HG02798 (cell line): ENCODE results near the gene CXCR2.
"Not testable (repeated sequence)": the region's sequence is repeated elsewhere in the genome, so short reads cannot be mapped to it uniquely, and the experiment has no call there.

Experiments
- ATAC-seq: cut with Tn5 transposase; IDR thresholded peaks from one replicate; pipeline ENCODE4 v1.9.1; 2021; ENCODE audit warnings: mild to moderate bottlenecking; ENCODE audit not compliant: unreplicated experiment, poor library complexity

CXCR2 gene

GRCh38 chr2:218125626-218126080 is at the start of gene CXCR2:
TSS of gene CXCR2 (plus strand) at chr2:218126028. CDS start at chr2:218134802, 8,774 bp downstream.
- ATAC-seq = no peak

- ATAC-seq = no peak
These were observed 48.2 kb upstream of the CXCR2 start for GRCh38 chr2:218077464-218078216.

- no peak for ATAC-seq
These were observed 45.6 kb upstream of the CXCR2 start for GRCh38 chr2:218079943-218080913.

- peak; percentile 86 for ATAC-seq
These were observed 44.8 kb upstream of the CXCR2 start for GRCh38 chr2:218081063-218081462.

GRCh38 chr2:218081695-218082094 is 44.1 kb upstream of the CXCR2 start:
- no peak for ATAC-seq

GRCh38 chr2:218082586-218083351 is 43.1 kb upstream of the CXCR2 start:
- ATAC-seq = no peak

- no peak for ATAC-seq
These were observed 42.5 kb upstream of the CXCR2 start for GRCh38 chr2:218083352-218083676.

- ATAC-seq = no peak
These were observed 39.4 kb upstream of the CXCR2 start for GRCh38 chr2:218086478-218086877.

- no peak for ATAC-seq
These were observed 36.6 kb upstream of the CXCR2 start for GRCh38 chr2:218089259-218089658.

- ATAC-seq = no peak
These were observed 34.1 kb upstream of the CXCR2 start for GRCh38 chr2:218091746-218092145.

- ATAC-seq = no peak
These were observed 31.9 kb upstream of the CXCR2 start for GRCh38 chr2:218093879-218094278.

GRCh38 chr2:218095853-218096252 is 30.0 kb upstream of the CXCR2 start:
- no peak for ATAC-seq

GRCh38 chr2:218097975-218098374 is 27.9 kb upstream of the CXCR2 start:
- ATAC-seq = no peak

GRCh38 chr2:218108834-218109233 is 17.0 kb upstream of the CXCR2 start:
- ATAC-seq = not testable (repeated sequence)

GRCh38 chr2:218121789-218122188 is 4.0 kb upstream of the CXCR2 start:
- ATAC-seq = not testable (repeated sequence)

GRCh38 chr2:218122286-218122685 is 3.5 kb upstream of the CXCR2 start:
- not testable (repeated sequence) for ATAC-seq

GRCh38 chr2:218123986-218124385 is 1.8 kb upstream of the CXCR2 start:
- no peak for ATAC-seq

- ATAC-seq = no peak
These were observed 733 bp upstream of the CXCR2 start for GRCh38 chr2:218125095-218125494.

GRCh38 chr2:218127929-218128455 is 2.2 kb downstream of the CXCR2 start:
- no peak for ATAC-seq

GRCh38 chr2:218128781-218129457 is 3.1 kb downstream of the CXCR2 start:
- ATAC-seq = no peak
